K562 (cell line): ENCODE data around the gene SLC30A4. TPM values are rescaled to one million over a fixed set of nuclear protein-coding genes. Genes with fewer than 3 reads are reported as not detected.
A peak's percentile ranks its signal among the peaks of the same experiment; 100 is the strongest.

ENCODE experiments used
- ATAC-seq: fragments of 200-7000 bp; cut with Tn5 transposase; 3 replicates; pipeline ENCODE4 v1.9.1; 2020; ENCODE audit warnings: moderate library complexity
- BruUV-seq: library from RNA; stranded (reverse); fragments of 400-500 nt; replicated peaks from 2 replicates; lab custom pipeline; 2021; lab: Mats Ljungman, UMichigan
- CTCF ChIA-PET: fragments of 300-600 bp; formaldehyde crosslinking; extraction: SDS; loops from one replicate; lab custom pipeline; 2021; ENCODE audit warnings: low intra/inter-chr PET ratio; lab: Yijun Ruan, JAX
- POLR2A ChIA-PET: fragments of 300-600, 350-650 bp; sonication (Branson Sonifier 250); formaldehyde crosslinking; extraction: SDS; loops from one replicate; lab custom pipeline; 2021; ENCODE audit warnings: antibody characterized with exemption, inconsistent platforms; lab: Yijun Ruan, JAX
- DNase-seq, 4 experiments: peaks; one replicate each; pipeline versions ENCODE4 v3.0.0 to v3.0.0-alpha.2; 2011 to 2018; ENCODE audit warnings: low spot score in 3 of 4, mixed read lengths in 3 of 4; ENCODE audit errors: extremely low read depth in 1 of 4
- FAIRE-seq: peaks from 2 replicates; lab custom pipeline; 2011; peaks lifted over from hg19 to GRCh38; lab: Jason Lieb, UNC
- H2AFZ ChIP-seq: 2 replicates; pipeline ENCODE4 v1.6.0; 2011; ENCODE audit warnings: low read depth, low read length, control low read depth, inconsistent platforms
- H3K27ac ChIP-seq: fragments of 200-600 bp; 3 replicates; pipeline ENCODE4 v1.8.0; 2011; ENCODE audit warnings: low read depth, mild to moderate bottlenecking, control low read depth, inconsistent platforms, low read length, moderate library complexity, mixed read lengths; ENCODE audit errors: extremely low read depth
- H3K27me3 ChIP-seq, 2 experiments: fragments of 300-600 bp in 1 of 2; 2 replicates in 1 of 2; 3 replicates in 1 of 2; pipeline versions ENCODE4 v1.6.0 to v1.8.0; 2011; ENCODE audit warnings: inconsistent platforms in 2 of 2, low read length in 2 of 2, mild to moderate bottlenecking in 1 of 2, mixed read lengths in 1 of 2, moderate library complexity in 1 of 2; ENCODE audit not compliant: control insufficient read depth in 2 of 2, insufficient read depth in 2 of 2
- H3K36me3 ChIP-seq: fragments of 300-600 bp; 3 replicates; pipeline ENCODE4 v1.8.0; 2011; ENCODE audit warnings: mild to moderate bottlenecking, low read length, inconsistent platforms; ENCODE audit not compliant: control insufficient read depth, insufficient read depth
- H3K4me1 ChIP-seq, 2 experiments: fragments of 200-600 bp in 1 of 2; replicated peaks in 1 of 2; 2 replicates in 1 of 2; 3 replicates in 1 of 2; pipeline versions ENCODE4 v1.5.1 to v1.8.0; 2011; ENCODE audit warnings: inconsistent platforms in 2 of 2, low read length in 2 of 2, mild to moderate bottlenecking in 1 of 2, mixed read lengths in 1 of 2, moderate library complexity in 1 of 2; ENCODE audit not compliant: control insufficient read depth in 2 of 2, insufficient read depth in 2 of 2
- H3K4me2 ChIP-seq: 2 replicates; pipeline ENCODE4 v1.6.1; 2011; ENCODE audit warnings: low read length, control low read depth, inconsistent platforms, mixed read lengths; ENCODE audit not compliant: insufficient read depth
- H3K4me3 ChIP-seq: fragments of 200-600 bp; sonication (generic), shearing (Covaris generic); 2 replicates; pipeline ENCODE4 v1.5.1; 2016; ENCODE audit warnings: control low read depth, inconsistent platforms
- H3K79me2 ChIP-seq: fragments of 200-600 bp; 3 replicates; pipeline ENCODE4 v1.8.0; 2011; ENCODE audit warnings: low read length, inconsistent platforms; ENCODE audit not compliant: control insufficient read depth, insufficient read depth
- H3K9ac ChIP-seq, 2 experiments: 2 replicates each; pipeline versions ENCODE4 v1.6.0 to v1.6.1; 2011; ENCODE audit warnings: low read depth in 2 of 2, low read length in 2 of 2, control low read depth in 1 of 2, inconsistent platforms in 1 of 2, mild to moderate bottlenecking in 1 of 2, mixed read lengths in 1 of 2; ENCODE audit not compliant: insufficient read depth in 1 of 2
- H3K9me1 ChIP-seq: one replicate; pipeline ENCODE4 v1.6.0; 2011; ENCODE audit warnings: inconsistent platforms, mild to moderate bottlenecking, low read length, moderate library complexity; ENCODE audit not compliant: control insufficient read depth, insufficient read depth
- H3K9me3 ChIP-seq: replicated peaks from 2 replicates; pipeline ENCODE4 v1.5.1; 2011; ENCODE audit warnings: low read depth, low read length, inconsistent platforms; ENCODE audit not compliant: control insufficient read depth, insufficient read depth
- H4K20me1 ChIP-seq: replicated peaks from 2 replicates; pipeline ENCODE4 v1.6.1; 2011; ENCODE audit warnings: low read length, inconsistent platforms, mixed read lengths; ENCODE audit not compliant: control insufficient read depth, insufficient read depth
- EWSR1 ChIP-seq: fragments of 450-650 bp; IDR thresholded peaks from 2 replicates; pipeline ENCODE4 v1.6.1; 2018; ENCODE audit warnings: borderline replicate concordance, mild to moderate bottlenecking, low read depth, moderate library complexity; ENCODE audit not compliant: partially characterized antibody
- GATAD2B ChIP-seq: fragments of 450-650 bp; IDR thresholded peaks from 2 replicates; pipeline ENCODE4 v1.6.1; 2017; ENCODE audit warnings: mild to moderate bottlenecking, borderline replicate concordance
- MAFG ChIP-seq: fragments of 450-650 bp; conservative IDR thresholded peaks from 2 replicates; pipeline ENCODE4 v1.6.1; 2016; ENCODE audit warnings: missing genetic modification characterization, missing compliant biosample characterization
- NCOA6 ChIP-seq: fragments of 450-650 bp; IDR thresholded peaks from 2 replicates; pipeline ENCODE4 v1.6.1; 2017; ENCODE audit warnings: mild to moderate bottlenecking
- NUFIP1 ChIP-seq: fragments of 450-650 bp; IDR thresholded peaks from 2 replicates; pipeline ENCODE4 v1.6.1; 2018; ENCODE audit not compliant: partially characterized antibody
- ZNF408 ChIP-seq: fragments of 250-450 bp; sonication (Bioruptor Pico); IDR thresholded peaks from 2 replicates; pipeline ENCODE4 v1.4.0; 2020; ENCODE audit warnings: low read depth, mild to moderate bottlenecking, moderate library complexity
- ZNF561 ChIP-seq: fragments of 450-650 bp; formaldehyde crosslinking; conservative IDR thresholded peaks from 2 replicates; pipeline ENCODE4 v1.4.0; 2020; ENCODE audit warnings: mild to moderate bottlenecking, moderate library complexity
- WGBS: fragments of 100-300 bp; shearing (Covaris generic); methylation state at CpG from one replicate; pipeline ENCODE4 v1.1.6; 2016; ENCODE audit warnings: low coverage, mixed read lengths; ENCODE audit not compliant: insufficient coverage; ENCODE audit errors: missing lambda C conversion rate; 5-methylcytosine and 5-hydroxymethylcytosine counted together
- in situ Hi-C: fragments of 300-500 bp; cut with MboI; formaldehyde crosslinking; loops from 4 replicates; pipeline ENCODE4 v1.15.0; 2018; ENCODE audit warnings: inconsistent platforms, mixed read lengths
- intact Hi-C: fragments of 100-400 bp; cut with micrococcal nuclease; formaldehyde crosslinking; loops from 2 replicates; pipeline ENCODE4 v1.14.2; 2022
- polyA plus RNA-seq, 8 experiments: library from polyadenylated mRNA; depleted of rRNA in 4 of 8; stranded (reverse) in 5 of 8; unstranded in 3 of 8; fragments of >200 nt; fragmentation: Nextera tagmentation in 2 of 8; fragmentation: Illumina TruSeq in 1 of 8; extraction: Ambion mirVana in 2 of 8; extraction: Trizol in 1 of 8; gene quantifications; 2 replicates each; pipeline versions ENCODE4 v1.2.1 to v1.2.3, GENCODE V29; 2011 to 2014; ENCODE audit warnings: inconsistent platforms in 1 of 8, missing spikeins in 1 of 8
- total RNA-seq, 7 experiments: library from RNA; depleted of rRNA in 6 of 7; stranded (reverse); fragments of >200 nt in 6 of 7; fragmentation: Illumina TruSeq in 2 of 7; extraction: Trizol in 2 of 7; gene quantifications; 2 replicates each; pipeline versions ENCODE4 v1.2.1 to v1.2.3, GENCODE V29; 2011 to 2021; ENCODE audit warnings: low replicate concordance in 1 of 7
- TF ChIP-seq, protein P1 (sequence below): fragments of 450-650 bp; conservative IDR thresholded peaks from 2 replicates; pipeline ENCODE4 v1.6.1; 2016; ENCODE audit warnings: missing genetic modification characterization, low read depth, mild to moderate bottlenecking, missing compliant biosample characterization, moderate library complexity
- TF ChIP-seq, protein P2 (sequence below): sonication (generic); formaldehyde crosslinking; IDR thresholded peaks from 2 replicates; pipeline ENCODE4 v1.8.0; 2022; ENCODE audit warnings: missing genetic modification reagents, mild to moderate bottlenecking, moderate library complexity, borderline replicate concordance
- TF ChIP-seq, protein P3 (sequence below): sonication (generic); formaldehyde crosslinking; IDR thresholded peaks from 2 replicates; pipeline ENCODE4 v1.8.0; 2022; ENCODE audit warnings: missing genetic modification reagents, mild to moderate bottlenecking, borderline replicate concordance

SLC30A4 gene
- total and polyA plus RNA-seq, 9 of the 15 experiments (the other 6 are each of a cell fraction or from before 2014, with no cell fraction given): 0.21 to 0.73 (median 0.36) TPM

DNA sequence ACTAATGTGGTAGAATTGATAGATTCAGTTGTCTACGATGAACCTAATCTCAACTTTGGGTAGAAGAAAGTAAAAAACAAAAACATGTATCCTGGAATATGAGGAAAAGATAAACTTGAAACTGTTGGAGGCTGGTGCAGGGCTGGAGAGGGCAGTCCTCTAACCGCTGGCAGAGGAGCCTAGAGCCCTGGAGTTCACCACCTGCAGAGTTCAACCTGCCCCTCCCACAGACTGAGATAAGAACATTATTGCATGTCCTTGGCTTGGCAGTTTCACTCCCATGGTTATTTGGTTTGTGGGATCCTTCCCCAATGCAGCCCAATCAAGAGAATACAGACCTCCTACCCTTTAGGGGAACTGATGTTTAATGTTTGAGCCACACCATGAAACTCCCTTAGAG, 91.0 kb downstream of the SLC30A4 start (continued):
- TF ChIP-seq ZNF408 (CRISPR knock-in tag) (no peak), NCOA6 (no peak), NUFIP1 (no peak), MAFG (no peak), ZNF561 (CRISPR knock-in tag) (no peak)
- TF ChIP-seq, protein P1, sequence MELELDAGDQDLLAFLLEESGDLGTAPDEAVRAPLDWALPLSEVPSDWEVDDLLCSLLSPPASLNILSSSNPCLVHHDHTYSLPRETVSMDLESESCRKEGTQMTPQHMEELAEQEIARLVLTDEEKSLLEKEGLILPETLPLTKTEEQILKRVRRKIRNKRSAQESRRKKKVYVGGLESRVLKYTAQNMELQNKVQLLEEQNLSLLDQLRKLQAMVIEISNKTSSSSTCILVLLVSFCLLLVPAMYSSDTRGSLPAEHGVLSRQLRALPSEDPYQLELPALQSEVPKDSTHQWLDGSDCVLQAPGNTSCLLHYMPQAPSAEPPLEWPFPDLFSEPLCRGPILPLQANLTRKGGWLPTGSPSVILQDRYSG: no peak

DNA sequence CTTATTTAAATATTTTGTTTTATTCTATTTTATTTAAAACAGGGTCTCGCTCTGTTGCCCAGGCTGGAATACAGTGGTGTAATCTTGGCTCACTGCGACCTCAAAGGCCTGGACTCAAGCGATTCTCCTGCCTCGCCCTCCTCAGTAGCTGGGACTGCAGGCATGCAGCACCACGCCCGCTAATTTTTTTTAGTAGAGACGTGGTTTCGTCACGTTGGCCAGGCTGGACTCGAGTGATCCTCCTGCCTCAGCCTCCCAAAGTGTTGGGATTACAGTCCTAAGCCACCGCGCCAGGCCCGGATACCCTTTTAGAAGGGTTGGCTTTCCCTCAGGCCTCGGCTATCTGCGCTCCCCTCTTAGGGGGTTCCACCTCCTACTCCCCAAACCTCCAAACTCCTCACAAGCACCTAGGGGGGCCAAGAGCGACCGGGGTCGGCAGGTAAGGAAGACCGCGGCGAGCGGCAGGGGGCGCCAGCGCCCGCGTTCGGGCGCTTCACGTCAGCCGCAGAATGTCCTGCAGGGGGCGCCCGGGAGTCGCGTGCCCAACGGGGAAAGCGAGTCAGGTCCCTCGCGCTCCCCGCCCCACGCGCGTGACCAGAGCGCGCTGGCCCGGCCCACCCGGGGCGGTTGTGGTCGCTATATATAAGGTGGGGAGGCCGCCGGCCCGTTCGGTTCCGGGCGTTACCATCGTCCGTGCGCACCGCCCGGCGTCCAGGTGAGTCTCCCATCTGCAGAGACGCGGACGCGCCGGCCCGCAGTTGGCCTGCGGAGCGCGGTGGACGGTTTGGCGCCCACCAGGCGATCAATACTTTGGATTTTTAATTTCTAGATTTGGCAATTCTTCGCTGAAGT, 92.4 kb downstream of the SLC30A4 start:
- Histone ChIP-seq H3K27me3 (no peaks in the 10 kb centered on the region; a peak in 1 of 5 replicates), H4K20me1 (no peaks in the 10 kb centered on the region), H3K4me3 (no peak overlapping the region), H3K9me3 (no peaks in the 10 kb centered on the region), H3K4me1 (peaks cover 0 to 8% of the 10 kb centered on the region in 2 experiments; a peak in 2 of 5 replicates), H3K79me2 (no peaks in the 10 kb centered on the region), H3K9ac (no peak overlapping the region), H3K9me1 (no peaks in the 10 kb centered on the region), H3K36me3 (no peaks in the 10 kb centered on the region), H2AFZ (no peak overlapping the region), H3K4me2 (no peak overlapping the region), H3K27ac (no peak overlapping the region)
- CTCF ChIA-PET: interaction anchor here (0.6 to 5.1 kb wide), 3 partner anchors 27 to 1990 kb away, joined by 3 to 112 read pairs (median 3); no protein-coding TSS in a partner anchor
- FAIRE-seq: no peak
- intact Hi-C loops (loop anchor here (1.0 kb wide), 2 partner anchors 28 to 184 kb away; no protein-coding TSS in a partner anchor), in situ Hi-C loops (no loop called here)
- ATAC-seq: peak; percentile 94
- no TSS peak for BruUV-seq
- 40% methylated on average over 27 of the region's 73 CpGs for WGBS
- peak; percentile 66 to 77 (median 72) for DNase-seq
- POLR2A ChIA-PET: interaction anchor here (0.7 to 1.0 kb wide), 3 partner anchors 11 to 28 kb away, joined by 3 read pairs; a partner anchor contains a TSS
- TF ChIP-seq EWSR1 (no peak), GATAD2B (peak; percentile 27; the same call in 1 of the 2 replicates)
- TF ChIP-seq, protein P2, sequence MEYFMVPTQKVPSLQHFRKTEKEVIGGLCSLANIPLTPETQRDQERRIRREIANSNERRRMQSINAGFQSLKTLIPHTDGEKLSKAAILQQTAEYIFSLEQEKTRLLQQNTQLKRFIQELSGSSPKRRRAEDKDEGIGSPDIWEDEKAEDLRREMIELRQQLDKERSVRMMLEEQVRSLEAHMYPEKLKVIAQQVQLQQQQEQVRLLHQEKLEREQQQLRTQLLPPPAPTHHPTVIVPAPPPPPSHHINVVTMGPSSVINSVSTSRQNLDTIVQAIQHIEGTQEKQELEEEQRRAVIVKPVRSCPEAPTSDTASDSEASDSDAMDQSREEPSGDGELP: peak; percentile 37; the same call in 1 of the 2 replicates
- TF ChIP-seq, protein P3, sequence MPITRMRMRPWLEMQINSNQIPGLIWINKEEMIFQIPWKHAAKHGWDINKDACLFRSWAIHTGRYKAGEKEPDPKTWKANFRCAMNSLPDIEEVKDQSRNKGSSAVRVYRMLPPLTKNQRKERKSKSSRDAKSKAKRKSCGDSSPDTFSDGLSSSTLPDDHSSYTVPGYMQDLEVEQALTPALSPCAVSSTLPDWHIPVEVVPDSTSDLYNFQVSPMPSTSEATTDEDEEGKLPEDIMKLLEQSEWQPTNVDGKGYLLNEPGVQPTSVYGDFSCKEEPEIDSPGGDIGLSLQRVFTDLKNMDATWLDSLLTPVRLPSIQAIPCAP (CRISPR knock-in tag): no peak
